Neural cell (in vitro differentiated cells): ENCODE data around the gene LRRC46. TPM values are rescaled to one million over a fixed set of nuclear protein-coding genes. Genes with fewer than 3 reads are reported as not detected.

Experiments used
- H2AFZ ChIP-seq: fragments of 200-600, 300-800 bp; sonication (generic), shearing (Covaris generic); 2 replicates; pipeline ENCODE4 v1.6.0; 2014; ENCODE audit warnings: low read depth, mild to moderate bottlenecking, antibody characterized with exemption, low read length, moderate library complexity
- H3F3A ChIP-seq: fragments of 200-600 bp; shearing (Covaris generic); 2 replicates; pipeline ENCODE4 v1.6.1; 2016; ENCODE audit warnings: mild to moderate bottlenecking, moderate library complexity, mixed read lengths, antibody characterized with exemption, low read length; ENCODE audit not compliant: insufficient read depth, poor library complexity, severe bottlenecking
- H3K27ac ChIP-seq: fragments of 200-600, 300-800 bp; sonication (generic), shearing (Covaris generic); 2 replicates; pipeline ENCODE4 v1.5.1; 2014; ENCODE audit warnings: mild to moderate bottlenecking, low read length, moderate library complexity
- H3K27me3 ChIP-seq: fragments of 300-800, 200-600 bp; sonication (generic), shearing (Covaris generic); 2 replicates; pipeline ENCODE4 v1.6.0; 2014; ENCODE audit warnings: mild to moderate bottlenecking, low read depth, low read length, moderate library complexity; ENCODE audit not compliant: insufficient read depth
- H3K36me3 ChIP-seq: fragments of 300-800, 200-600 bp; sonication (generic), shearing (Covaris generic); 2 replicates; pipeline ENCODE4 v1.5.1; 2014; ENCODE audit warnings: mild to moderate bottlenecking, antibody characterized with exemption, low read length, moderate library complexity; ENCODE audit not compliant: insufficient read depth
- H3K4me2 ChIP-seq: fragments of 300-800, 200-600 bp; sonication (generic), shearing (Covaris generic); 2 replicates; pipeline ENCODE4 v1.6.0; 2014; ENCODE audit warnings: mild to moderate bottlenecking, low read length
- H3K4me3 ChIP-seq: fragments of 300-800, 200-600 bp; sonication (generic), shearing (Covaris generic); 2 replicates; pipeline ENCODE4 v1.5.1; 2014; ENCODE audit warnings: mild to moderate bottlenecking, low read length, moderate library complexity
- H3K79me2 ChIP-seq: fragments of 200-600 bp; shearing (Covaris generic); replicated peaks from 2 replicates; pipeline ENCODE4 v1.6.0; 2014; ENCODE audit warnings: mild to moderate bottlenecking, low read length, moderate library complexity; ENCODE audit not compliant: insufficient read depth
- H3K9ac ChIP-seq: fragments of 300-800, 200-600 bp; sonication (generic), shearing (Covaris generic); 2 replicates; pipeline ENCODE4 v1.6.1; 2016; ENCODE audit warnings: mild to moderate bottlenecking, low read length, mixed read lengths
- H3K9me2 ChIP-seq: fragments of 200-600 bp; shearing (Covaris generic); 2 replicates; pipeline ENCODE4 v1.6.1; 2016; ENCODE audit warnings: mild to moderate bottlenecking, low read length, mixed read lengths; ENCODE audit not compliant: insufficient read depth
- H3K9me3 ChIP-seq: fragments of 200-600, 300-800 bp; sonication (generic), shearing (Covaris generic); 2 replicates; pipeline ENCODE4 v1.6.1; 2016; ENCODE audit warnings: mild to moderate bottlenecking, mixed run types, low read length, moderate library complexity, mixed read lengths
- H4K20me1 ChIP-seq: fragments of 200-600 bp; shearing (Covaris generic); 2 replicates; pipeline ENCODE4 v1.6.1; 2016; ENCODE audit warnings: mild to moderate bottlenecking, mixed run types; ENCODE audit not compliant: insufficient read depth
- EP300 ChIP-seq: fragments of 450-650 bp; conservative IDR thresholded peaks from 2 replicates; pipeline ENCODE4 v1.6.1; 2014; ENCODE audit warnings: antibody characterized with exemption, mild to moderate bottlenecking, moderate library complexity; ENCODE audit not compliant: poor library complexity, severe bottlenecking
- EZH2 ChIP-seq: fragments of 200-600, 300-800 bp; shearing (Covaris generic), sonication (generic); IDR thresholded peaks from 2 replicates; pipeline ENCODE4 v1.6.1; 2014; ENCODE audit warnings: antibody characterized with exemption, low read length, borderline replicate concordance, mild to moderate bottlenecking; ENCODE audit not compliant: insufficient read depth, poor library complexity, severe bottlenecking
- MXI1 ChIP-seq: fragments of 450-650 bp; conservative IDR thresholded peaks from 2 replicates; pipeline ENCODE4 v1.6.1; 2014; ENCODE audit warnings: antibody characterized with exemption, mild to moderate bottlenecking; ENCODE audit not compliant: poor library complexity, severe bottlenecking
- POLR2AphosphoS5 ChIP-seq: IDR thresholded peaks from 2 replicates; pipeline ENCODE4 v1.6.1; 2012
- RAD21 ChIP-seq: fragments of 450-650 bp; conservative IDR thresholded peaks from 2 replicates; pipeline ENCODE4 v1.6.1; 2014; ENCODE audit warnings: antibody characterized with exemption, mild to moderate bottlenecking, moderate library complexity
- SMC3 ChIP-seq: fragments of 450-650 bp; conservative IDR thresholded peaks from 2 replicates; pipeline ENCODE4 v1.6.1; 2014; ENCODE audit warnings: antibody characterized with exemption, mild to moderate bottlenecking, moderate library complexity; ENCODE audit not compliant: poor library complexity
- TAF1 ChIP-seq: IDR thresholded peaks from 2 replicates; pipeline ENCODE4 v1.6.1; 2012; ENCODE audit warnings: low read depth
- polyA plus RNA-seq: library from polyadenylated mRNA; depleted of rRNA; stranded (reverse); fragments of >200 nt; gene quantifications from 2 replicates; pipeline ENCODE4 v1.2.3, GENCODE V29; 2014
- TF ChIP-seq, protein P1 (sequence below): IDR thresholded peaks from 2 replicates; pipeline ENCODE4 v1.6.1; 2012; ENCODE audit warnings: borderline replicate concordance
- TF ChIP-seq, protein P2 (sequence below): fragments of 450-650 bp; IDR thresholded peaks from 2 replicates; pipeline ENCODE4 v1.5.1; 2014; ENCODE audit warnings: antibody characterized with exemption, mild to moderate bottlenecking, moderate library complexity; ENCODE audit not compliant: poor library complexity, severe bottlenecking

Gene LRRC46
- polyA plus RNA-seq, 1 donor from 2014 or later = 0.12 TPM

DNA sequence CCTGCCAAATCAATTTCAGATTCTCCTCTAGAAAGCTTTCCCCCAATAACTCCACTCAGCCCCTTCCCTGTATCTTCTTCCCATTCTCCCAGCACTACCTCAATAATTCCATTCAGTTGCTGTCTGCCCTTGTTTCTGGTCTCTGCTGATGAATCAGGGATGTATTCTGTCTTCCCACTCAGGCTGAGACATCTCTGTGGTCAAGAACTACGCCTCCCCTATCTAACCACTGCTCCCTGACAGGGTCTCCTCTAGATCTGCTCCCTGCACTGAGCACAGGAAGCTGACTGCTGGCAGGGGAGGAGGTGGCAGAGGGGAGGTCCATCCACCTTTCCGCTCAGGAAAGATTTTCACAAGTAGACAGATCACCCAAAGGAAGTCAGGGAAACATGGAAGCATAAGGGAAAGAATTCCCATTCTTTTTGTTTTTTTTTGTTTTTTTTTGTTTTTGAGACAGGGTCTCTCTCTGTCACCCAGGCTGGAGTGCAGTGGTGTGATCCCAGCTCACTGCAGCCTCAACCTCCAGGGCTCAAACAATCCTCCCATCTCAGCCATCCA, 47.6 kb downstream of the LRRC46 start:
- Histone ChIP-seq H3K9me3 (no peaks in the 10 kb centered on the region), H3K4me2 (no peak overlapping the region), H3K27me3 (no peaks in the 10 kb centered on the region), H3K9ac (no peak overlapping the region), H3K79me2 (no peaks in the 10 kb centered on the region), H3K27ac (no peak overlapping the region), H4K20me1 (no peaks in the 10 kb centered on the region), H3K4me3 (no peak overlapping the region), H3F3A (no peaks in the 10 kb centered on the region), H3K9me2 (no peaks in the 10 kb centered on the region), H3K36me3 (no peaks in the 10 kb centered on the region), H2AFZ (no peak overlapping the region)
- TF ChIP-seq SMC3 (no peak), POLR2AphosphoS5 (no peak), TAF1 (no peak), EP300 (no peak), EZH2 (no peak), RAD21 (no peak), MXI1 (no peak)
- TF ChIP-seq, protein P1, sequence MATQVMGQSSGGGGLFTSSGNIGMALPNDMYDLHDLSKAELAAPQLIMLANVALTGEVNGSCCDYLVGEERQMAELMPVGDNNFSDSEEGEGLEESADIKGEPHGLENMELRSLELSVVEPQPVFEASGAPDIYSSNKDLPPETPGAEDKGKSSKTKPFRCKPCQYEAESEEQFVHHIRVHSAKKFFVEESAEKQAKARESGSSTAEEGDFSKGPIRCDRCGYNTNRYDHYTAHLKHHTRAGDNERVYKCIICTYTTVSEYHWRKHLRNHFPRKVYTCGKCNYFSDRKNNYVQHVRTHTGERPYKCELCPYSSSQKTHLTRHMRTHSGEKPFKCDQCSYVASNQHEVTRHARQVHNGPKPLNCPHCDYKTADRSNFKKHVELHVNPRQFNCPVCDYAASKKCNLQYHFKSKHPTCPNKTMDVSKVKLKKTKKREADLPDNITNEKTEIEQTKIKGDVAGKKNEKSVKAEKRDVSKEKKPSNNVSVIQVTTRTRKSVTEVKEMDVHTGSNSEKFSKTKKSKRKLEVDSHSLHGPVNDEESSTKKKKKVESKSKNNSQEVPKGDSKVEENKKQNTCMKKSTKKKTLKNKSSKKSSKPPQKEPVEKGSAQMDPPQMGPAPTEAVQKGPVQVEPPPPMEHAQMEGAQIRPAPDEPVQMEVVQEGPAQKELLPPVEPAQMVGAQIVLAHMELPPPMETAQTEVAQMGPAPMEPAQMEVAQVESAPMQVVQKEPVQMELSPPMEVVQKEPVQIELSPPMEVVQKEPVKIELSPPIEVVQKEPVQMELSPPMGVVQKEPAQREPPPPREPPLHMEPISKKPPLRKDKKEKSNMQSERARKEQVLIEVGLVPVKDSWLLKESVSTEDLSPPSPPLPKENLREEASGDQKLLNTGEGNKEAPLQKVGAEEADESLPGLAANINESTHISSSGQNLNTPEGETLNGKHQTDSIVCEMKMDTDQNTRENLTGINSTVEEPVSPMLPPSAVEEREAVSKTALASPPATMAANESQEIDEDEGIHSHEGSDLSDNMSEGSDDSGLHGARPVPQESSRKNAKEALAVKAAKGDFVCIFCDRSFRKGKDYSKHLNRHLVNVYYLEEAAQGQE = no peak
- TF ChIP-seq, protein P2, sequence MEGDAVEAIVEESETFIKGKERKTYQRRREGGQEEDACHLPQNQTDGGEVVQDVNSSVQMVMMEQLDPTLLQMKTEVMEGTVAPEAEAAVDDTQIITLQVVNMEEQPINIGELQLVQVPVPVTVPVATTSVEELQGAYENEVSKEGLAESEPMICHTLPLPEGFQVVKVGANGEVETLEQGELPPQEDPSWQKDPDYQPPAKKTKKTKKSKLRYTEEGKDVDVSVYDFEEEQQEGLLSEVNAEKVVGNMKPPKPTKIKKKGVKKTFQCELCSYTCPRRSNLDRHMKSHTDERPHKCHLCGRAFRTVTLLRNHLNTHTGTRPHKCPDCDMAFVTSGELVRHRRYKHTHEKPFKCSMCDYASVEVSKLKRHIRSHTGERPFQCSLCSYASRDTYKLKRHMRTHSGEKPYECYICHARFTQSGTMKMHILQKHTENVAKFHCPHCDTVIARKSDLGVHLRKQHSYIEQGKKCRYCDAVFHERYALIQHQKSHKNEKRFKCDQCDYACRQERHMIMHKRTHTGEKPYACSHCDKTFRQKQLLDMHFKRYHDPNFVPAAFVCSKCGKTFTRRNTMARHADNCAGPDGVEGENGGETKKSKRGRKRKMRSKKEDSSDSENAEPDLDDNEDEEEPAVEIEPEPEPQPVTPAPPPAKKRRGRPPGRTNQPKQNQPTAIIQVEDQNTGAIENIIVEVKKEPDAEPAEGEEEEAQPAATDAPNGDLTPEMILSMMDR = no peak

DNA sequence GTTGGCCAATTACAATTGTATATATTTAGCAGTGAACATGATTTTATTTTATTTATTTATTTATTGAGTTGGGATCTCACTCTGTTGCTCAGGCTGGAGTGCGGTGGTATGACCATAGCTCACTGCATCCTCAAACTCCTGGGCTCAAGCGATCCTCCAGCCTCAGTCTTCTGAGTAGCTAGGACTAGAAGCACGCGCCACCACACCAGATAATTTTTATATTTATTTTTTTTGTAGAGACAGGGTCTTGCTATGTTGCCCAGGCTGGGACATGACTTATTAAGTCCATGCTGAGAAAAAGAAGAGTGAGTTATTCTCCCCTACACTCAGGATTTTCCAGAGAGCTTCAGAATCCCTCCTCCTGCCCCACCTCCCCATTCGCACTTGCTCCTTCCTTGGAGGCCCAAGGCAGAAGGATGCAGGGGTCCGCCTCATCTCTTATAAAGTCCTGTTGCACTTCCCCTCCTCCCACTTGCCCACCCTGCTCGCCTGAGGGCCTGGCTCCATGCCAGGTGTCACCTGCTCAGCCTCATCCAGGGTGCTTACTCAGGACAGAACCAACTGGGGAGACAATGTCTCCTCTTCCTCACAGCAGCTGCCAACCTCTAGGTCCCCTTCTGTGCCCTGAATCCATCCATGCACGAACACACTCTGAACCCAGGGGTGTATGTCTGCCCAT, 48.4 kb downstream of the LRRC46 start:
- Histone ChIP-seq H3K36me3 (no peaks in the 10 kb centered on the region), H3K79me2 (no peaks in the 10 kb centered on the region), H3K27me3 (no peaks in the 10 kb centered on the region), H2AFZ (no peak overlapping the region), H3K4me3 (no peak overlapping the region), H3K4me2 (no peak overlapping the region), H3F3A (no peaks in the 10 kb centered on the region), H3K27ac (no peak overlapping the region), H3K9ac (no peak overlapping the region), H3K9me3 (no peaks in the 10 kb centered on the region), H3K9me2 (no peaks in the 10 kb centered on the region), H4K20me1 (no peaks in the 10 kb centered on the region)
- no peak for TF ChIP-seq EZH2
- no peak for TF ChIP-seq TAF1
- TF ChIP-seq MXI1 = no peak
- no peak for TF ChIP-seq EP300
- TF ChIP-seq, protein P2 = no peak
- no peak for TF ChIP-seq RAD21
- TF ChIP-seq, protein P1 = no peak
- TF ChIP-seq POLR2AphosphoS5 = no peak
- no peak for TF ChIP-seq SMC3
